ENCODE results near the gene GANC.

Gene GANC

DNA sequence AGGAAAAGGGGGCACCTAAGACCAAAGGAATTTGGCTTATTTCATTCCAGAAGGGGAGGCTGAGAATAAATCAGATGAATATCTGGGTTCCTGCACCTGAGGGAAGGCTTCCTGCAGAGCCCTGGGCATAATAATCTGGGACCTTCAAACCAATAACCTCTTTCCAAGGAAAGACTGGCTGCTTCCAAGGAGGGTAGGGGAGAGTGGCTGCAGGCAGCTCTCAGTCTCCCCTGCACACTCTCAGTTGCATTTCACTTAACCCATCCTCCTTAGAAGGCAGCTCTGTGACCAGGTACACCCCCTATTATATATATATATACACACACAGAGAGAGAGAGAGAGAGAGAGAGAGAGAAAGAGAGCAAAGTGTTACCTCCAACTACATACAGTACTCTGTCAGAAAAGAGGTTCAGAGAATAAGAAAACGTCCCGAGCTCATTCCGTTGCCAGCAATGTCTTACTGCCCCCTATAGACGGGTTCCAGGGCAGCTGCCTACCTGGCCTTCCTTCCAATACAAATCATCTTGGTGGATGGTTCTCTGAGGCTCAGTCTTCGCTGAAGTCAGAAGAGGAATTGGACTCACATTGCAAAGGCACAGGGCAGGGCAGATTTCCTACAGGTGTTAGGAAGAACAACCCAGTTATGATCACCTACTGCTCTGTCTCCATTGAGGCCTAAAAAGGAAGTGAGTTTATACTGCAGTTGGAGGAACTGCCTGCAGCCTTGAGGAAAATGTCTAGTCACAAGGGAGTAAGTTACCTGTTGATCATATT is 112.4 kb downstream of the GANC start:
- peak; percentile 88 for FAIRE-seq

DNA sequence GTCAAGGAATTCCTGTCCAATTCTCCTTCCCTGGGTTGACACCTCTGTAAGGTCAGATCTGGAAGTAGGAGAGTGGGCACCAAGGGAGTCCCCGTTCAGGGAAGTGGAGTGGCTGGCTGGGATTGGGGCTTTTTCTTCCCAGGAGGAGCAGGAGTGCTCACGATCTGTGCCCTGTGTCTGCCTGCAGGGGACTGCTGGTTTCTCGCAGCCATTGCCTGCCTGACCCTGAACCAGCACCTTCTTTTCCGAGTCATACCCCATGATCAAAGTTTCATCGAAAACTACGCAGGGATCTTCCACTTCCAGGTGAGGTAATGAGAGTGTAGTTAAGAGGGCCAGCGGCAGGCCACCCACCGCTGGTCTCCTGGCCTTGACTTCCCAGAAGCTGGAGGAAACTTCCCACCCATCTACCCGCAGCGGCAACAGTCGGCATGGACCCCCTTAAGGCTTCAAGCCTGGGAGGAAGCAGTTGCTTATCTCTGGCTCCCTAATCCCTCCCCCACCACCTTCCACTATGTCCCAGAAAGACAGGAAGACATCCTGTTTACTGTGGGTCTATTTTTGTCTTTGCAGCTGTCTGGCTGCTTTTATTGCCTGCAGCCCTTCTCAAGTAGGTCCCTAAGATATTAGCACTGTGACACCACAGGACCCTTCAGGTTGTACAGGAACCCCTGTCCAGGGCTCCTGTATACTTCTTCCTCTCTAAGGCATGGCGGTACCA is 113.1 kb downstream of the GANC start:
- no peak for FAIRE-seq

DNA sequence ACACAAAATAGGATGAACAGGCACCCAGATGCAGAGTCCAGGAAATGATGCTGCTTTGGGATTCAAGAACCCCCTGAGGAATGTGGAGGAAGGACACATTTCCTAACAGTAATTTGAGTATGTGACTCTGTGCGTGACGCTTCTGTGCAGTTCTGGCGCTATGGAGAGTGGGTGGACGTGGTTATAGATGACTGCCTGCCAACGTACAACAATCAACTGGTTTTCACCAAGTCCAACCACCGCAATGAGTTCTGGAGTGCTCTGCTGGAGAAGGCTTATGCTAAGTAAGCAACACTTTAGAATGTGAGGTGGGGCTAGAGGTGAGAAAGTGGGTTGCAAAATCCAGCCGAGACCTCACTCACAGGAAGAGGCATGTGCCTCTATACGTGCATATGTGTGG is 114.6 kb downstream of the GANC start:
- no peak for FAIRE-seq

GRCh38 chr15:42392309-42393024 is 119.5 kb downstream of the GANC start:
- no peak for FAIRE-seq

DNA sequence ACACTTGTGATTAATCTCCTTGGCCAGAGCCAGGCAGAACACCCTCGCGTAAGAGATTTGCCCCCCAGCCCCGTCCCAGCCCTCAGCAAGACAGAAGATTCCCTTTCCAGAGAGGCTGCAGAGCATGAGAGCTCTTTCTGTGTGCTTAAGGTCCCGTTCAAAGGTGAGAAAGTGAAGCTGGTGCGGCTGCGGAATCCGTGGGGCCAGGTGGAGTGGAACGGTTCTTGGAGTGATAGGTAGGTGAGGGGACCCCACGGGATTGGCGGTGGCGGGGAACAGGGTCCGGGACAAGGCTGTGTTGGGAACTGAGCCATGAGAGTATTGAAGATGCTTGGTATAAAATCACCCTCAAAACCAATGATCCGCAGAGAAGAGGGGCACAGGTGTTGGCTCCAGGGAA is 121.1 kb downstream of the GANC start:
- no peak for FAIRE-seq

- no peak for FAIRE-seq
Observed at GRCh38 chr15:42395838-42396237, 122.8 kb downstream of the GANC start.

- no peak for FAIRE-seq
Observed at GRCh38 chr15:42401544-42402454, 128.8 kb downstream of the GANC start.

DNA sequence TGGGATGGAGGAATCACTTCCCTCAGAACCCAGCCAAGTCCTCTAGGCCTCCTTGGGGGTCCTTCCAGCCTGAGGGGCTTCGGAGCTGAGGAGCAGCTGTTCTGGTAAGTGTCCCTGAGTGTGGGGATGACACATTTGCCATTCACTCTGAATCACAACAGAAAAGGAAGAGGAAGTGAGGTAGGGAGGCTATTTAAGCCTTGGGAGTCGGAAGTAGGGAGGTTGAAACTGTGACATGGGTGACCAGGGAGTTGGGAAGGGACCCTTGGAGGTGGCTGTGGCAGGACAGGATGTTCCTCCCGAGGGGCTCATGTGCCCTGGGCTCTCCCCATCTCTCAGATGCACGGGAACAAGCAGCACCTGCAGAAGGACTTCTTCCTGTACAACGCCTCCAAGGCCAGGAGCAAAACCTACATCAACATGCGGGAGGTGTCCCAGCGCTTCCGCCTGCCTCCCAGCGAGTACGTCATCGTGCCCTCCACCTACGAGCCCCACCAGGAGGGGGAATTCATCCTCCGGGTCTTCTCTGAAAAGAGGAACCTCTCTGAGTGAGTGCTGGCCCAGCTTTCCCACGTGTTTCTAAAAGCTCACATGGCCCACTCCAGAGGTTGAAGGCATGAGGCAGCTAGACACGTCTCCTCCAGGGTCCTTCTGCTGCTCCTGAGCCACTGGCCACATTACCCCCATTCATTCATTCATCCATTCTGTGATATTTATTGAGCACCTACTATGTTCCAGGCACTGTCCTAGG is 129.6 kb downstream of the GANC start:
- no peak for FAIRE-seq

GRCh38 chr15:42403389-42403788 is 130.4 kb downstream of the GANC start:
- no peak for FAIRE-seq

DNA sequence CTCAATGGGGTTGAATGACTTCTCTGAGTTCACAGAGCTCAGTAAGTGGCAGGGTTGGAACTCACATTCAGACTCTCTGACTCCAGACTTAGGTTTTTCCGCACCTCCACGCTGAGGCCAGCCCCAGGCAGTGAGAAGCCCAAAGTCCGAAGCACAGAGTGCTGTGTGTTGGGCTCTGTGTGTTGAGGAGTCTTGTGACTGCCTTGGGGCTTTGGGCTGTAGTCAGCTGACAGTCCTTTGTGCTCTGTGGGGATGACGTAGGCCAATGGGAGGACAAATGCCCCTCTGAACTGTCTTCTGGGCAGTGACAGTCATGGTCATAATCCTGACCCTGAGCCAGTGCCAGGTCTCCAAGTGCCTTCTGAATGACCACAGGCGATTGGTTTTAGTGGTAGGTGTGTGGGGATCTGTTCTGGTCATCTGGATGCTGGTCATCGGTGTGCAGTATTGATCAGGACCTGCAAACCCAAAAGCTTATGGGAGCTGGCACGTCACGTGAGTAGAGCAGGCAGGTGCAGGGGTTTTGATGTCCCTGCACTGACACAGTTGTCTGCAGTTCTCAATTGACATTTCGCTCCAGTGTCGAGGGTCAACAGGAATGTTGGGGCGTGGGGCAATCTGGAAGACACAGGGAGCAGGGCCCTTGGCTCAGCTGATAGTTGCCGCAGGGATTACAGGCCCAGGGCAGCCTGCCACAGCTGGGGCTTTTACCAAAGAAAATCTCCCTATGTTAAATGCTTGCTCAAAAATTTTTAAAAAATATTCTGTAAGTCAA is 131.6 kb downstream of the GANC start:
- no peak for FAIRE-seq

DNA sequence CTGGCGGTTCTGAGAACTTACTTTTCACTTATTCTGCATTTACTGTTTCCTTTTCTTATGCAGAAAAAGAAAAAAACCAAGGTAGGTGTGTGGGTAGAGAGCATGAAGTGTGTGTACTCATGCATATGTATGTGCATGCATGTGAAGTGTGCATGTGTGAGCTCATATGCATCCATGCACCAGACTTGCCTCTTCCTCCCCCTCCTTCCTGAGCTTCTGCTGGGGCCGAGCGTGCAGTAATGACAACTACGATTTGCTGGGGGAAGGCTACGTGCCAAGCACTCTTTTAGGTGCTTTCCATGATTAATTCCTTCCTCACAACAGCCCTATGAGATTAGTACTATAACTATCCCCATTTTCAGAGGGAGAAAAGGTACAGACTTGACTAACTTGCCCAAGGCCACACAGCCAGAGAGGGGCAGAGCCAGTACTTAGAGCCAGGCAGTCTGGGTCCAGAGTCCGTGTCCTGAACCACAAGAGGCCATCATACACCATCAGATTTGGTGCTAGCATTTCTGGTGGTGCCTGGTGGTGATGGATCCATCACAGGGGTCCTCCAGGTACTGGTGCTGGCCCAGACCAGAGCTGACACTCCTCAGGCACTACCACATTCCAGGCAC is 133.0 kb downstream of the GANC start:
- no peak for FAIRE-seq

Measured in G401.6 (cell line).